NCI-H2196 (cell line): ENCODE results near the gene ARF3.
A peak's percentile ranks its signal among the peaks of the same experiment; 100 is the strongest.
"Not testable (repeated sequence)": the region's sequence is repeated elsewhere in the genome, so short reads cannot be mapped to it uniquely, and the experiment has no call there.

Experiments used
- DNase-seq: peaks from one replicate; lab custom pipeline; 2025; ENCODE audit not compliant: unreplicated experiment; lab: John Stamatoyannopoulos, UW

ARF3 gene

DNA sequence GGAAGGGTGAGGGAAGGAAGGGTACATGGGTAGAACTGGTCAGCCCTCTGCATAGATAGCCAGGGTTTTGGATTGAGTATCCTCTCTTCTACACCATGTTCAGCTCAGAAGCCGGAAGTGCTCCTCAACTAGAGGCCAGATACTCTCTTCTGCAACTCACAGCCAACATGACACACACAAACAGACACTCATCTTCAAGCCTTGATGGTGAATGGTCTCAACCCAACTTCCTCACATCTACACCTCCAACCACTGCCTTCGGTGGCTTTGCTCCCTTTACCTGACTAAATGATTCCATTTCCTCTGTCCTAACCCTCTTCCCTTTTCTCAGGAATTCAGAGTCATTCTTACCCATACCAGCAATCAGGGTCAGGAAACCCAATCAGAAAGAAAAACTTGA lies 24.4 kb downstream of the ARF3 start:
- no peak for DNase-seq

GRCh38 chr12:48930475-48930874 lies 26.8 kb downstream of the ARF3 start:
- DNase-seq = no peak

GRCh38 chr12:48929551-48929950 lies 27.7 kb downstream of the ARF3 start:
- DNase-seq = no peak

- DNase-seq = no peak
These were observed 30.0 kb downstream of the ARF3 start for GRCh38 chr12:48927261-48927660.

- DNase-seq = no peak
These were observed 31.8 kb downstream of the ARF3 start, which contains the start of gene FKBP11 for GRCh38 chr12:48925304-48926011. FKBP11 (minus strand) TSS chr12:48925492; CDS start chr12:48925428, 64 bp downstream.

DNA sequence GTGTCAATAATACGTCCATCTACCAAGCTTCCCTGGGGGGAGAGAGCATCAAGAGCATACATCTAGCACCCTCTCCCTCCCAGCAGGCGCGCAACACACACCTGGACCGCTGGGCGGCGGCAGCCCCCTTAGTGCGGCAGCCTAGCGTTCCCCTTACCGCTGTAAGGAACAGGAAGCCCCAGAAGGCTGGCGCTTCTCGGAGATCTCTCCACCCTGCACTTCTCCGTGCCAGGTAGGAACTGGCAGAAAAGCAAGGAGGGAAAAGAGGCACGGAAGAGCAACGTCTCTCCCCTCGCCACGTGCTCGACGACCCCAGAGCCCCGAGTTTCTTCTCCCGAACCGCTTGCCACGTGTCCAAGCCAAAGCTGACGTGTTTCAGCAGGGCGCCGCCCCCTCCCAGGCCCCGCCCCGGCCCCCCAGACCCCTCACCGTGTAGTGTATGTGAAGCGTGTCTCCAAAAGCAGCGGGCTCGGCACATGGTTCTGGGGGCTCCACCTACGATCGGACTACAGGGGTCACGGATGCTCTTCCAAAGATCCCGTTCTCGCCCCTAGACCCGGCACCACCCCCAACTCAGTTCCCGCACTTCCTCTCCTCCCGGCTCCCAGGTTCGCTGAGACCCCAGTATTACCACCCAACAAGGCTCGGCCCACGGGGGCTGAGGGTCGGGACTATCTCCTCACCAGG lies 32.5 kb downstream of the ARF3 start:
- DNase-seq = peak; percentile 11

GRCh38 chr12:48923117-48923516 lies 34.2 kb downstream of the ARF3 start:
- no peak for DNase-seq

DNA sequence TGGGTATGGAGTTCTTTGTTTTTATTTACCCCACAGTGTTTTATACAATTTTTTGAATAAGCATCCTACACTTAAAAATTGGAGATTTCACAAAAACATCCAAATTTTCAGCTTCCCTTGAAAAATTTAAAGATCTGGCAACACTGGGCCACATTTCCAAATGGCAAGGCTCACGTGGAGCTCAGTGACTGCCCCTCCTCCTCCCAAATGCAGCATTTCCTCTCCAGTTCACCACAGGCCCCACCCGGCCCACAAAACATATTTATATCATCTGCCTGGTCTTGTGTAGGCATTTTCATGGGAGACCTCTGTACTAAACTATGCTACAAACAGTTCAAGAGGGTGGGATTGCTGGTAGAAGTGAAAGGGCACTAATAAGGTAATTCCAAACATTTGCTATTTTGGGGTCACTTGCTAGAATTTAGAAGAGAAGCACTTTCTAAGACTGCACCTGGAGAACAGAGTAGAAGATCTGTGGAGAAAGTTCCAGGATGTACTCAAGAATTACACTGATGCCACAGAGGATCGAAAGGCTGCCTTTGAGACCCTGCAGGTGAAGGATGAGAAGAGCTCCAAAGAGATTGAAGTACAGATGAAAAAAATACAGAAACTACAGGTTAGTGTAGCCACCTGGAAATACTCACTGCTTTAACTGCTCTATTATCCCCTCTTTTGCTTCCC lies 39.3 kb downstream of the ARF3 start:
- no peak for DNase-seq

GRCh38 chr12:48910196-48910595 lies 47.1 kb downstream of the ARF3 start:
- no peak for DNase-seq

DNA sequence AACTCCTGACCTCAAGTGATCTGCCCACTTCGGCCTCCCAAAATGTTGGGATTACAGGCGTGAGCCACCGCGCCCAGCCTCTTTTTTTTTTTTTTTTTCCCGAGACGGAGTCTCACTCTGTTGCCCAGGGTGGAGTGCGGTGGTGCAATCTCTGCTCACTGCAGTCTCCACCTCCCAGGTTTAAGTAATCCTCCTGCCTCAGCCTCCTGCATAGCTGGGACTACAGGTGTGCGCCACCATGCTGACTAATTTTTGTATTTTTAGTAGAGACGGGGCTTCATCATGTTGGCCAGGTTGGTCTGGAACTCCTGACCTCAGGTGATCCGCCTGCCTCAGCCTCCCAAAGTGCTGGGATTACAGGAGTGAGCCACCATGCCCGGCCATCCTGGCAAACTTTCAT lies 47.6 kb downstream of the ARF3 start:
- DNase-seq = not testable (repeated sequence)

DNA sequence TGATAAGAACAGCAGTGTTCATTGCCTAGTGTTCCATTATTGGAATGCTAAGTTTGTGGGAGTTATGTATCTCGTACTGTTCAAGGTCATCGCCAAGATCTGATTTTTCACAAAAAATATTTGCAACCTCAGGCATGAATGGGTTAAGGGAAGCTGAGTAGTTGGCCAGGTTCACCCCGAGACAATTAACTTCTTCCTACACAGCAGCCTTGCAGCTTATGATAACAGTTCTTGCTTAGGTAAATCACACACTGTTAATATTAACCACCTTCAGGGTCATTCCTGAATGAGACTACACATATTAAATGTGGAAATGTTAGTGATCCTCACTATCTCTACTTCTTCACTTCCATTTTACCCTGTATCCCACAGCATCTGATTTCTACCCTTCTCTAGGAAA lies 50.0 kb downstream of the ARF3 start:
- no peak for DNase-seq

DNA sequence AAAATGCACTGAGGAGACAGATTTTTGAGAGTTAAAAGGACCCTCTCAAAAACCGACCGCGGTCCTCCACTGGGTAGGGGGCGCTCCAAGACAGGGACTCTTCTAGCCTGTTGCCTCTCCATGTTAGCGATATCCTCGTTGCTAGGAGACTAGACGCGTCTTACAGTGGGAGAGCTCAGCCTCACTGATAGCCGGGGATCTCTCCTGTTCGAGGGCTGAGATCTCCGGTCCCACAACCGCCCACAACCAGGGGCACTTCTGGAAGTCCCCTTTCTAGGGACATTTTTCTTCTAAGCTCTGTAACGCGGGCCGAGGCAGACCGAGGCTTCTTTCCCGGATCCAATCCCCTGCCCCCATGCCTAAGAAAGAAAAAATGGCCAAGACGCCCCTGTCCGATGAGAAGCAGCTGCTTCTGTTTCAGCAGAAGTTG lies 53.3 kb downstream of the ARF3 start:
- DNase-seq = peak; percentile 67

GRCh38 chr12:48903363-48903981 lies 53.8 kb downstream of the ARF3 start:
- DNase-seq = no peak

- no peak for DNase-seq
These were observed 56.0 kb downstream of the ARF3 start for GRCh38 chr12:48901278-48901677.

GRCh38 chr12:48899651-48900050 lies 57.6 kb downstream of the ARF3 start:
- DNase-seq = no peak

GRCh38 chr12:48894271-48894670 lies 63.0 kb downstream of the ARF3 start:
- DNase-seq = no peak

GRCh38 chr12:48890657-48891418 lies 66.4 kb downstream of the ARF3 start:
- DNase-seq = peak; percentile 74

DNA sequence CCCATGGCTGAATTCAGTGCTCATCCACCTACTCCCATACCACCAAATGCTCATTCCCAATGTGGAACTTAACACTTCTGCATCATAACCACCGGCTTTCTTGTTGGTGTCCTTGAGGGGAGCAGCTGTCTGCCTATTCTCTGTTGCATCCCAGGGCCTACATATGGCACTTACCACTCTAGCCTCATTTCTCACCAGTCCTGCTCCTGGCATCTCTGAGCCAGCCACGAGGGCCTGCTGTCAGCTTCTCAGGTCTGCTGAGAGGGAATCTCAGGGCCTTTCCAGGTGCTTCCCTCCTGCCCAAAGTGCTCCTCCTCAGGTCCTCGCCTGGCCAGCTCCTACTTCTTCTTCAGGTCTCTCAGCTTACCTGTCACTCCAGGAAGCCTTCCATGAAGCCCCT lies 67.6 kb downstream of the ARF3 start:
- no peak for DNase-seq
